ENCODE results near the gene AGPAT3. TPM values are rescaled to one million over a fixed set of nuclear protein-coding genes. Genes with fewer than 3 reads are reported as not detected.

AGPAT3 gene
- total RNA-seq, 4 donors from 2014 or later, result 40.6 to 80.5 (median 65.3) TPM

DNA sequence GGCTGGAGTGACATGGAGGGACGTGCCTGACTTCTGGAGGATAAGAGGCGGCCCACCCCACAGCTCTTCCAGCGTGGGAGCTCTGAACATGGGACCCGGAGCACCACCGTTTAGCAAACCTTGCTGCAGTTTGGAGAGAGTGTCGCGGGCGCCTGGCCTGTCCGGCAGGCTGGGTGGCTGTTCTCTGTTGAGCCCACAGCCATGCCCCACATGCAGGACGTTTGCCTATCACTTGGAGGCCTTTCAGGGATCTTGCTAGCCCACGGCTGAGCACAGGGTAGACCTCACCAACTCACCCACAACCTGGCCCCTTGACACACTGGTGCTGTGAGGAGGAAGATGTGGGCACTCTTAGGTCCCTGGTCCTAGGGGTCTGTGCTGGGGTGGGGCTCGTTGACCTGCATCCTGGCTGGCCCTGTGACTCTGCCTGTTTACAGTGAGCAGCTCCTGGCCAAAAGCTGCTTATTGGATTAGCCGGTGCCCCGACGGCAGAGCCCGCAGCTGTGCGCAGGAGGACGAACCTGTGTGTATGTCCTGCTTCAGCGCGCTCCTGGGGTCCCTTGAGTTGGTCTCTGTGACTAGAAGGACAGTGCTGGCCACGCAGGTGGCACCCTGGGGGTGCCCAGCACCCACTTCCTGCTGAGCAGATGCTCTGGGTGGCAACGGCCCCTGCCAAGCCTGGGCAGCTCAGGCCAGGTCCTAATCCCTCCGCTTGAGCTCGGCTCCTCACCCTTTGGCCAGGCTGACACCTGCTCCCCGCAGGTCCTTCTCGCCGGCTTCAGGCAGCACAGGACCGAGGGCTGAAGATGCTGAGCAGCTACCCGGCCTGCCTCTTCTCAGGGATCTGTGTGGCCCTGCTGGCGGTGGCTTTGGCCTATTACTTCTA is 74.7 kb downstream of the AGPAT3 start:
- 59 to 86% methylated on average over 5 to 21 of the region's 30 CpGs for WGBS, 2 donors
- Histone ChIP-seq H3K4me1 (peaks cover 34 to 38% of the 10 kb centered on the region in 2 donors), H3K27ac (no peak overlapping the region), H3K9me3 (no peaks in the 10 kb centered on the region), H3K36me3 (no peaks in the 10 kb centered on the region), H3K4me3 (replicated peaks in 1 of 3) (no peak overlapping the region), H3K27me3 (no peaks in the 10 kb centered on the region)
- DNase-seq, result no peak
- intact Hi-C loops (cut with DNase I), result no loop called here
- no peak for TF ChIP-seq POLR2A (IDR thresholded peaks at IDR 0.05)
- TF ChIP-seq, protein P1, sequence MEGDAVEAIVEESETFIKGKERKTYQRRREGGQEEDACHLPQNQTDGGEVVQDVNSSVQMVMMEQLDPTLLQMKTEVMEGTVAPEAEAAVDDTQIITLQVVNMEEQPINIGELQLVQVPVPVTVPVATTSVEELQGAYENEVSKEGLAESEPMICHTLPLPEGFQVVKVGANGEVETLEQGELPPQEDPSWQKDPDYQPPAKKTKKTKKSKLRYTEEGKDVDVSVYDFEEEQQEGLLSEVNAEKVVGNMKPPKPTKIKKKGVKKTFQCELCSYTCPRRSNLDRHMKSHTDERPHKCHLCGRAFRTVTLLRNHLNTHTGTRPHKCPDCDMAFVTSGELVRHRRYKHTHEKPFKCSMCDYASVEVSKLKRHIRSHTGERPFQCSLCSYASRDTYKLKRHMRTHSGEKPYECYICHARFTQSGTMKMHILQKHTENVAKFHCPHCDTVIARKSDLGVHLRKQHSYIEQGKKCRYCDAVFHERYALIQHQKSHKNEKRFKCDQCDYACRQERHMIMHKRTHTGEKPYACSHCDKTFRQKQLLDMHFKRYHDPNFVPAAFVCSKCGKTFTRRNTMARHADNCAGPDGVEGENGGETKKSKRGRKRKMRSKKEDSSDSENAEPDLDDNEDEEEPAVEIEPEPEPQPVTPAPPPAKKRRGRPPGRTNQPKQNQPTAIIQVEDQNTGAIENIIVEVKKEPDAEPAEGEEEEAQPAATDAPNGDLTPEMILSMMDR (IDR thresholded peaks at IDR 0.05), result peak in 1 of 6 experiments; percentile 1

GRCh38 chr21:43940329-43941050 is 75.5 kb downstream of the AGPAT3 start:
- H3K27me3 ChIP-seq, result no peaks in the 10 kb centered on the region
- intact Hi-C loops (cut with DNase I), result no loop called here
- H3K9me3 ChIP-seq, result no peaks in the 10 kb centered on the region
- H3K36me3 ChIP-seq, result no peaks in the 10 kb centered on the region
- no peak overlapping the region for H3K27ac ChIP-seq
- DNase-seq, result no peak
- peaks cover 31 to 34% of the 10 kb centered on the region in 2 donors for H3K4me1 ChIP-seq
- TF ChIP-seq POLR2A (IDR thresholded peaks at IDR 0.05), result no peak
- TF ChIP-seq, protein P1 (IDR thresholded peaks at IDR 0.05), result no peak
- 91% methylated on average over 19 of the region's 21 CpGs for WGBS, 2 donors
- H3K4me3 ChIP-seq (replicated peaks in 1 of 3), result no peak overlapping the region

DNA sequence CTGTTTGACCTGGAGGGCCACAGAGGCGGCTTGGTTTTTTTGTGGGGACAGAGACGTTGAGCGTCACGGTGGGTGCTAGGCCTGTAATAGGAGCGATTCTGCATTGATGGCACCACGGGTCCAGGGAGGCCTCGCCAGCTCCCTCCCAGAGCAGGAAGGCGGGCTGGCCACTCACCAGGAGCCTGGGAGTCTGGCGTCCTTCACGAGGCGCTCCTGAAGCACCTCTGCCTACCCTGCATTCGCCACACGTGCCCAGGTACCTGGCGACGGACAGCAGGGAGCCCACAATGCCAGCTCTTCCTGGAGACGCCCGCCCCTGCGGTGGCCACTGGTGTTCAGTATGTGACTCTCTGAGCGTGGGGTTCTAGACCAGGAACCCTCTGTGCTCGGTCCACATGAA is 77.2 kb downstream of the AGPAT3 start:
- WGBS, 2 donors, result 93 to 97% methylated on average over 16 to 19 of the region's 20 CpGs
- no peak for DNase-seq
- H3K27me3 ChIP-seq, result no peaks in the 10 kb centered on the region
- peaks cover 18 to 31% of the 10 kb centered on the region in 2 donors for H3K4me1 ChIP-seq
- H3K27ac ChIP-seq, result no peak overlapping the region
- intact Hi-C loops (cut with DNase I), result no loop called here
- H3K9me3 ChIP-seq, result no peaks in the 10 kb centered on the region
- no peak overlapping the region for H3K4me3 ChIP-seq (replicated peaks in 1 of 3)
- H3K36me3 ChIP-seq, result no peaks in the 10 kb centered on the region
- no peak for TF ChIP-seq POLR2A (IDR thresholded peaks at IDR 0.05)
- TF ChIP-seq, protein P1 (IDR thresholded peaks at IDR 0.05), result no peak

DNA sequence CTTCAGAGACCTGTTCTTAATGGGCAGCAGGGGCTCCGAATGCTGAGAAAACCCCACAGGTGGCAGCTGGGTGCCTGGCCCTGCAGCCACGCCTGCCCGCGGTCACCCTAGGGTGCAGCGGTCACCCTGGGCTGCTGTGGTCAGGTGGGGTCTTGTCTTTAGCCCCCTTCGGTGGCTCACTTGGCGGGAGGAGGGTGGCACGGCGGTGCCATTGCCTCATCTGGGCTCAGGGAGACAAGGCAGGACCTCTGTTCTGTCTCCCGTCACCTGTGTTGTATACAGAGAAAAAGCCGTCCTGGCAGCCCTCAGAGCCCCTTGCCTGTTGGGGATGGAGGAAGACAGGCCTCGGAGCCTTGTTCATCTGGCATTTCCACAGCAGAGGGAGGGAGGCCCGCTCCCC is 77.6 kb downstream of the AGPAT3 start:
- no peaks in the 10 kb centered on the region for H3K36me3 ChIP-seq

More for the DNA sequence above, 77.6 kb downstream of the AGPAT3 start:
- TF ChIP-seq, protein P1 (IDR thresholded peaks at IDR 0.05), result no peak
- no peak for TF ChIP-seq POLR2A (IDR thresholded peaks at IDR 0.05)
- Histone ChIP-seq H3K9me3 (no peaks in the 10 kb centered on the region), H3K4me1 (peaks cover 18 to 31% of the 10 kb centered on the region in 2 donors), H3K27ac (no peak overlapping the region), H3K27me3 (no peaks in the 10 kb centered on the region), H3K4me3 (replicated peaks in 1 of 3) (no peak overlapping the region)
- 95 to 98% methylated on average over 9 to 10 of the region's 13 CpGs for WGBS, 2 donors
- DNase-seq, result no peak
- intact Hi-C loops (cut with DNase I), result no loop called here
